ENCODE measurements around the gene METRN.
A peak's percentile ranks its signal among the peaks of the same experiment; 100 is the strongest.
"Not testable (repeated sequence)": the region's sequence is repeated elsewhere in the genome, so short reads cannot be mapped to it uniquely, and the experiment has no call there.

METRN gene

GRCh38 chr16:734981-735881, 20.3 kb downstream of the METRN start:
- Histone ChIP-seq H3K36me3 (ENCODE audit: control insufficient read depth, insufficient read depth, low read length) (peaks cover 50% of the 10 kb centered on the region), H3K9me3 (ENCODE audit: control insufficient read depth, insufficient read depth, low read depth, low read length) (no peaks in the 10 kb centered on the region), H3K27me3 (ENCODE audit: control insufficient read depth, insufficient read depth, low read length) (no peaks in the 10 kb centered on the region), H3K9ac (ENCODE audit: low read length) (no peak overlapping the region), H3K4me1 (ENCODE audit: control insufficient read depth, insufficient read depth, low read length) (peaks cover 11% of the 10 kb centered on the region), H3K27ac (ENCODE audit: low read depth, low read length) (no peak overlapping the region), H3K4me3 (ENCODE audit: low read depth, low read length) (no peak overlapping the region)

GRCh38 chr16:735982-736453, 21.1 kb downstream of the METRN start:
- Histone ChIP-seq H3K36me3 (ENCODE audit: control insufficient read depth, insufficient read depth, low read length) (peaks cover 43% of the 10 kb centered on the region), H3K9ac (ENCODE audit: low read length) (no peak overlapping the region), H3K4me1 (ENCODE audit: control insufficient read depth, insufficient read depth, low read length) (peaks cover 11% of the 10 kb centered on the region), H3K27me3 (ENCODE audit: control insufficient read depth, insufficient read depth, low read length) (no peaks in the 10 kb centered on the region), H3K4me3 (ENCODE audit: low read depth, low read length) (no peak overlapping the region), H3K9me3 (ENCODE audit: control insufficient read depth, insufficient read depth, low read depth, low read length) (no peaks in the 10 kb centered on the region), H3K27ac (ENCODE audit: low read depth, low read length) (no peak overlapping the region)

GRCh38 chr16:736936-737481, 22.1 kb downstream of the METRN start:
- no peaks in the 10 kb centered on the region for H3K27me3 ChIP-seq (ENCODE audit: control insufficient read depth, insufficient read depth, low read length)
- H3K27ac ChIP-seq (ENCODE audit: low read depth, low read length) = no peak overlapping the region
- peak overlapping the region; percentile 6 for H3K9ac ChIP-seq (ENCODE audit: low read length)
- no peak overlapping the region; the same call in 1 of the 2 replicates for H3K4me3 ChIP-seq (ENCODE audit: low read depth, low read length)
- no peaks in the 10 kb centered on the region for H3K9me3 ChIP-seq (ENCODE audit: control insufficient read depth, insufficient read depth, low read depth, low read length)
- peaks cover 11% of the 10 kb centered on the region for H3K4me1 ChIP-seq (ENCODE audit: control insufficient read depth, insufficient read depth, low read length)
- peaks cover 41% of the 10 kb centered on the region for H3K36me3 ChIP-seq (ENCODE audit: control insufficient read depth, insufficient read depth, low read length)

GRCh38 chr16:739560-740458, 24.9 kb downstream of the METRN start:
- H3K27me3 ChIP-seq (ENCODE audit: control insufficient read depth, insufficient read depth, low read length) = no peaks in the 10 kb centered on the region
- no peaks in the 10 kb centered on the region for H3K9me3 ChIP-seq (ENCODE audit: control insufficient read depth, insufficient read depth, low read depth, low read length)
- H3K4me1 ChIP-seq (ENCODE audit: control insufficient read depth, insufficient read depth, low read length) = peaks cover 11% of the 10 kb centered on the region
- H3K9ac ChIP-seq (ENCODE audit: low read length) = peak overlapping the region; percentile 56
- H3K27ac ChIP-seq (ENCODE audit: low read depth, low read length) = no peak overlapping the region
- H3K4me3 ChIP-seq (ENCODE audit: low read depth, low read length) = peak overlapping the region; percentile 97
- H3K36me3 ChIP-seq (ENCODE audit: control insufficient read depth, insufficient read depth, low read length) = peaks cover 25% of the 10 kb centered on the region

GRCh38 chr16:740459-740763, 25.5 kb downstream of the METRN start:
- Histone ChIP-seq H3K9ac (ENCODE audit: low read length) (peak overlapping the region; percentile 56), H3K4me3 (ENCODE audit: low read depth, low read length) (peak overlapping the region; percentile 97), H3K9me3 (ENCODE audit: control insufficient read depth, insufficient read depth, low read depth, low read length) (no peaks in the 10 kb centered on the region), H3K27ac (ENCODE audit: low read depth, low read length) (peak overlapping the region; percentile 82), H3K27me3 (ENCODE audit: control insufficient read depth, insufficient read depth, low read length) (no peaks in the 10 kb centered on the region), H3K36me3 (ENCODE audit: control insufficient read depth, insufficient read depth, low read length) (peaks cover 19% of the 10 kb centered on the region), H3K4me1 (ENCODE audit: control insufficient read depth, insufficient read depth, low read length) (peaks cover 11% of the 10 kb centered on the region)

- Histone ChIP-seq H3K36me3 (ENCODE audit: control insufficient read depth, insufficient read depth, low read length) (peaks cover 14% of the 10 kb centered on the region), H3K27ac (ENCODE audit: low read depth, low read length) (peak within 1 kb of the TSS; percentile 87), H3K4me3 (ENCODE audit: low read depth, low read length) (peak within 1 kb of the TSS; percentile 97), H3K9ac (ENCODE audit: low read length) (peak within 1 kb of the TSS; percentile 83), H3K27me3 (ENCODE audit: control insufficient read depth, insufficient read depth, low read length) (no peaks in the 10 kb centered on the region), H3K4me1 (ENCODE audit: control insufficient read depth, insufficient read depth, low read length) (peaks cover 11% of the 10 kb centered on the region), H3K9me3 (ENCODE audit: control insufficient read depth, insufficient read depth, low read depth, low read length) (no peaks in the 10 kb centered on the region)
Measured at GRCh38 chr16:740764-741505, 26.0 kb downstream of the METRN start, which contains the start of gene CIAO3. CIAO3 (minus strand) TSS chr16:740997; CDS start chr16:740985, 12 bp downstream.

DNA sequence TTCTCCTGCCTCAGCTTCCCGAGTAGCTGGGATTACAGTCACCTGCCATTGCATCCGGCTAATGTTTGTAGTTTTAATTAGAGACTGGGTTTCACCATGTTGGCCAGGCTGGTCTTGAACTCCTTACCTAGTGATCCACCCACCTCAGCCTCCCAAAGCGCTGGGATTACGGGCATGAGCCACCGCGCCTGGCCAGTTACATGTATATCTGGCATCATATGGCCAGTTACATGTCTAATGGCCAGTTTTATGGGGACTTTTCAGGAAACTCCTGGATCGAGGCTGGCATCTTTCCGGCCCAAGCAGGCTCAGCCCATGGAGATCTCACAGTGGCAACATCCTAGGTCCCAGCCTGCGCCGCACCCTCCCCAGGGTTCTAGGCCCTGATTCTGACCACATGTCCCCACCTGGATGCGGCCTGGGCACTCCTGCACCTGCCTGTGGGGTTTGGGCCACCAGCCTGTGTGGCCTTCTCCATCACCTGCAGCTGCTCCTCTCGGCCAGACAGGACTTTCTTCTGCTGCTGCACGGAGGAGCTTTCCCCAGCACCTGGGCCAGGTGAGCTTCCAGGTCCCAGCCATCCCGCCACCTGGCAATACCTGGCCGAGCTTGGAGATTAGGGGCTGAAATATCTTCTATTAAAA, 27.2 kb downstream of the METRN start:
- no peak overlapping the region for H3K4me3 ChIP-seq (ENCODE audit: low read depth, low read length)
- no peak overlapping the region for H3K9ac ChIP-seq (ENCODE audit: low read length)
- H3K36me3 ChIP-seq (ENCODE audit: control insufficient read depth, insufficient read depth, low read length) = peaks cover 4% of the 10 kb centered on the region; the same call in 1 of the 2 replicates
- H3K27me3 ChIP-seq (ENCODE audit: control insufficient read depth, insufficient read depth, low read length) = no peaks in the 10 kb centered on the region
- no peak overlapping the region for H3K27ac ChIP-seq (ENCODE audit: low read depth, low read length)
- H3K4me1 ChIP-seq (ENCODE audit: control insufficient read depth, insufficient read depth, low read length) = peaks cover 11% of the 10 kb centered on the region
- H3K9me3 ChIP-seq (ENCODE audit: control insufficient read depth, insufficient read depth, low read depth, low read length) = no peaks in the 10 kb centered on the region

- H3K4me1 ChIP-seq (ENCODE audit: control insufficient read depth, insufficient read depth, low read length); H3K36me3 ChIP-seq (ENCODE audit: control insufficient read depth, insufficient read depth, low read length); H3K27me3 ChIP-seq (ENCODE audit: control insufficient read depth, insufficient read depth, low read length); H3K4me3 ChIP-seq (ENCODE audit: low read depth, low read length); H3K27ac ChIP-seq (ENCODE audit: low read depth, low read length); H3K9ac ChIP-seq (ENCODE audit: low read length); H3K9me3 ChIP-seq (ENCODE audit: control insufficient read depth, insufficient read depth, low read depth, low read length): not testable (repeated sequence)
Measured at GRCh38 chr16:742894-743293, 28.0 kb downstream of the METRN start.

GRCh38 chr16:743794-744500, 29.0 kb downstream of the METRN start:
- Histone ChIP-seq H3K27ac (ENCODE audit: low read depth, low read length) (no peak overlapping the region), H3K4me3 (ENCODE audit: low read depth, low read length) (no peak overlapping the region), H3K36me3 (ENCODE audit: control insufficient read depth, insufficient read depth, low read length) (no peaks in the 10 kb centered on the region), H3K27me3 (ENCODE audit: control insufficient read depth, insufficient read depth, low read length) (no peaks in the 10 kb centered on the region), H3K4me1 (ENCODE audit: control insufficient read depth, insufficient read depth, low read length) (peaks cover 4% of the 10 kb centered on the region; the same call in 1 of the 2 replicates), H3K9me3 (ENCODE audit: control insufficient read depth, insufficient read depth, low read depth, low read length) (no peaks in the 10 kb centered on the region), H3K9ac (ENCODE audit: low read length) (no peak overlapping the region)

Measured in HUES6 (cell line).